Islet of Langerhans (tissue), 1 donor: ENCODE measurements around the gene PIKFYVE.
"Not testable (repeated sequence)": the region's sequence is repeated elsewhere in the genome, so short reads cannot be mapped to it uniquely, and the experiment has no call there.

Experiments used
- FAIRE-seq: peaks from one replicate; lab custom pipeline; 2011; peaks lifted over from hg19 to GRCh38; lab: Jason Lieb, UNC

PIKFYVE gene

GRCh38 chr2:208366215-208367127 is 100.4 kb downstream of the PIKFYVE start:
- no peak for FAIRE-seq

- no peak for FAIRE-seq
Measured at GRCh38 chr2:208369091-208369490, 103.0 kb downstream of the PIKFYVE start.

DNA sequence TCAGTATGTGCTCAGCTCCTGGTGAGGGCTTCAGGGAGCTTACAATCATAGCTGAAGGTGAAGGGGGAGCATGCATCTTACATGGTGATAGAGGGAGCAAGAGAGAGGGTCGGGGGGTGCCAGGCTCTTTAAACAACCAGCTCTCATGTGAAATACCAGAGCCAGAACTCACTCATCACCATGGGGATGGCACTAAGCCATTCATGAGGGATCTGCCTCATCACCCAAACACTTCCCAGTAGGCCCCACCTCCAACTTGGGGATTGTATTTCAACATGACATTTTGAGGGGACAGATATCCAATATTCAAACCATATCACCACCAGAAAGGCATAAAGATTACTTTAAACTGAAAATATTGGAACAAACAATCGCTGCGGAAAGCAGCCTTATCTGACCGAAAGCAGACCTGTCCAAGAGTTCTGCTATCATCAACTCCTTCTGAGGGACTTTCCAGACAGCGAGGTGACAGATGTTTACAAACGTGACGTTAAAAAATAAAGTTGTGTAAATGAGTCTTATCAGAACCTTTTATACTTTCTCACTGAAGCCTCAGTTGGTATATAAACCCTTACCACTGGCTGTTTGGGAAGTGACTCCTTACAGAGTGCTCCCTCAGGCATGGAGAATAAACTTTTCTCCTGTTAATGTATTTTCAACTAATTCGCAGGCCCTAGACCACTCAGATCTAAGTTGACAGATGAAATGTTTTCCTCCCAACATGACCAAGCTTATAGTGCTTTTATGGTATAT is 105.0 kb downstream of the PIKFYVE start:
- no peak for FAIRE-seq

- FAIRE-seq = no peak
Measured at GRCh38 chr2:208371634-208371935, 105.5 kb downstream of the PIKFYVE start.

- peak; percentile 96 for FAIRE-seq
Measured at GRCh38 chr2:208373460-208374089, 107.5 kb downstream of the PIKFYVE start.

- FAIRE-seq = no peak
Measured at GRCh38 chr2:208375491-208376068, 109.5 kb downstream of the PIKFYVE start.

- not testable (repeated sequence) for FAIRE-seq
Measured at GRCh38 chr2:208377344-208377860, 111.3 kb downstream of the PIKFYVE start.

GRCh38 chr2:208379192-208379591 is 113.1 kb downstream of the PIKFYVE start:
- FAIRE-seq = no peak

DNA sequence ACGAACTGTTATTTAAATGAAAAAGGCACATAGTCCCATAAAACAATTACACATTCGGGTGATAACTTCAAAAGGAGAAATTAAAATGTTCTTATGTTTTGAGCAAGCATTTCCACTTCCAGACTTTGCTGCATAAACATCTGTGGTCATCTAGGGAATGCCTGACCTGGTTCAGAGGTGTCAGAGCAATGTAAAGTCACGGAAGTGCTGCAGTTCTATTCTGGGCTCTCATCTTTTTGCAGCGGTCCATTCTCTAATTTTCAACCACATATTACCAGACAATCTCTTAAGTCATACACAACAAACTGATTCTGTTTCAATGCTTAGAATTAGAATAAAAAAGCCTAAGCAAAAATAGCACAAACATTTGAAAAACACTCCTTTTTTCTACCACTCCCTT is 118.6 kb downstream of the PIKFYVE start:
- FAIRE-seq = no peak

DNA sequence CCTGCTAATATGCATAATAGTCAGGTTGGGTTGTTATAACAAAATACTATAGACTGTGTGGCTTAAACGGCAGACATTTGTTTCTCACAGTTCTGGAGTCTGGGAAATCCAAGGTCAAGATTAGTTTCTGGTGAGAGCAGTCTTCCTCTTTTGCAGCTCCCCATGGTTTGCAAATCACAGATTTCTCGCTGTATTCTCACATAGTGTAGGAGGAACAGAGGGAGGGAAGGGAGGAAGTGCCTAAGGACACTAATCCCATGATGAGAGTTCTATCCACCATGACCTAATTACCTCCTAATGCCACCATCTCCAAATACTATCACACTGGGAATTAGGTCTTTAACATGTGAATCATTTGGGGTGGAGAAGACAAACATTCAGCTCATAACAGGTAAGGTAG is 120.5 kb downstream of the PIKFYVE start:
- FAIRE-seq = no peak

- no peak for FAIRE-seq
Measured at GRCh38 chr2:208389940-208390339, 123.9 kb downstream of the PIKFYVE start.

DNA sequence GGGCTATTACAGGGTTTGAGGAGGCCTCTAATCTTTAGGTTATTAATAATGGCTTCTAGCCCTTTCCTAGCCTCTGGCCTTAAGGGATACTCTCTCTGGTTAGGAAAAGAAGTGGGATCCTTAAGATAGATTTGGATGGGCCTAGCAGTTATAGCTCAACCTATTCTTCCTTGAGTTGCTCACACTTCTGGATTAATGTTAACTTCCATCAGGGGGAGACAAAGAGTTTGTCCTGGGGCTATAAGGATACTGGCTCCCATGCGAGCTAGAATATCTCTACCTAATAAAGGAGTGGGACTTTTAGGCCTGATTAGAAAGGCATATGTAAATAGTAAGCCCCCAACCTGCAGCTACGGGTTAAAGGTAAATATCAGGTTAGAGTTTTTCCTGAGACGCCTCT is 126.2 kb downstream of the PIKFYVE start:
- FAIRE-seq = no peak

GRCh38 chr2:208396796-208397195 is 130.7 kb downstream of the PIKFYVE start:
- not testable (repeated sequence) for FAIRE-seq

GRCh38 chr2:208399201-208399600 is 133.1 kb downstream of the PIKFYVE start:
- FAIRE-seq = no peak

DNA sequence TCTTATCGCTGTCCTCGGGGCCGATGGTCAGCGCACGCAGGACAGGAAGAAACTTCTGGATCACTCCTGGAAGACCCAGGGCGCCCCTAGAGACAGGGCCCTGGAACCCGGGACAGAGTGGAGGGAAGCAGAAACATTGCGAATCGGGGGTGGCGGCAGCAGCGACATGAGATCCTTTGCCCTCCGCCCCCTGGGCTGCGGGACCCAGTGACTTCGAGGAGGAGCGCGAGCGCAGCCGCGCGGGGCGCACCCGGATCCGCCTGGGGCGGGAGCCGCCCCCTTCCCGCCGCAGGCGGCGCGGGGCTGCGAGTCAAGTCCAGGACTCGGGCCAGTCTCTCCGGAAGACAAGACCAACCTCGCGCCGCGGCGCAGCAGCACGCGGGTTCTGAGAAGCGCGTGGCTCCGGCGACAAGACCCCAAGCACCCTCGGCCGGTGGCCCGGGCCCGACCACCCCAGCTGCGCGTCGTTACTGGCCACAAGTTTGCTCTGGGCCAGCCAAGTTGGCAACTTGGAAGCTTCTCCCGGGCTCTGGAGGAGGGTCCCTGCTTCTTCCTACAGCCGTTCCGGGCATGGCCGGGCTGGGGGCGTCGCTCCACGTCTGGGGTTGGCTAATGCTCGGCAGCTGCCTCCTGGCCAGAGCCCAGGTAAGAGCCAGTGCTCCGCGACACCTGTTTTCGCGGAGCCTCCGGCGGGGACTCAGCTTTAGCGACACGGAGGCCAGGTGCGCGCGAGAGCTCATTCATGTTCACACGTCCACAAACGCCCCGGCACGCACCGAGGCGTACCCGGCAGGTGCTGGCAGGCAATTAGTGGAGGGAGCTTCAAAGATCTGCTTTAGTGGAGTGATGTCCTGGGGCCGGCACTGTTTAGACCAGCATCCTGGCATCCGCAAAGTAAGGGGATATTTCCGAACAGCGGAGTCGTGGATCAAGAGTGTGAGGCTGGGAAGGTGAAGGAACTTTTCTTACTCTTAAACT is 140.7 kb downstream of the PIKFYVE start, which contains the start of gene PTH2R:
Gene PTH2R, plus strand, starts transcription at position 319 of the 978 bp plus-strand sequence. Its CDS starts 252 bp downstream, at position 571.
- FAIRE-seq = no peak

DNA sequence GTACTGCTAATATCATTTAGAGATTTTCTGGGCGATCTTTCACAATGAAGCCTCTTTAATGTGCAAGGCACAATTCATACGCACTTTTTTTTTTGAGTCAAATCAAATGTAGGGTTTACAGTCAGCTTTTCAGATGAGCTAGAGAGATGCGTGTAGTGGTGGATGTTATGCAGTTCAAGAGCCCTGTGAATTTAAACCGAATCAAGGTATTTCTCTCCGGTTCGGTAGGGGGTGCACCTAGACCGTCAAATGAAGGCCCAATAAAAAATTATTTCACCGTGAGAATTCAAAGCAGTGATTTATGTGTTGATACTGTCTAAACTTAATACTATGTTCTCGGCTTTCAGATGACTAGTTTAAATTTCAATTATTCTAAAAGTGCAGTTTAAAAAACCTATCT is 141.6 kb downstream of the PIKFYVE start:
- FAIRE-seq = peak; percentile 56
